ENCODE results near the gene FBN1. TPM values are rescaled to one million over a fixed set of nuclear protein-coding genes. Genes with fewer than 3 reads are reported as not detected.

The FBN1 gene
- total and polyA plus RNA-seq, 5 donors: 17.9 to 101 (median 63.1) TPM

DNA sequence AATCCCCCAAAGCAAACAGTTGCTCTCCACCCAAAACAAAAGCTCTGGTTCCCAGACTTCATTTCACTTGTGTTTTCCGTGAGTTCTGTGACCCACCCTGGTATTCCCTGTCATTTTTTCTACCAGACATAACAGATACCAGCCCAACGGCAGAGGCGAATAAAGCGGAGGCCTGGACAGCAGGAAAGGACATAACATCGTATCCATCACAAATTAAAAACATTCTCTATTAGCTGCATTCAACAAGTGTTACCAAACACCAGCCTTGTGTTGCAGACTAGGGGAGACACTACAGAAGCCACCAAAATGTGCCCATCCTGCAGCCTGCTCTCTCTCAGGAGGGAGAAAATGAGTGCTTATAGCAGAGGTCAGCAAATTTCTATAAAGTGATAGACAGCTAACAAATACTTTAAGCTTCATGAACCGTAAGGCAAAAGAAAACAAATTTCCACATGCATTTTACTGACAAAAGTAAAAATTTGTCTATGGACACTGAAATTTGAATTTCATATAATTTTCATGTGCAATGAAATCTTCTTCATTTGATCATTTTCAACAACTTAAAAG is 7.1 kb upstream of the FBN1 start:
- intact Hi-C loops (cut with DNase I): no loop called here
- no peak overlapping the region for H3K4me3 ChIP-seq (ENCODE audit: low read length)
- ATAC-seq (no peak), DNase-seq (no peak)
- H3K9me3 ChIP-seq (ENCODE audit: control insufficient read depth, low read length): no peaks in the 10 kb centered on the region
- H3K4me1 ChIP-seq (ENCODE audit: control insufficient read depth, insufficient read depth, low read length): peaks cover 4% of the 10 kb centered on the region
- no peaks in the 10 kb centered on the region for H3K27me3 ChIP-seq (ENCODE audit: control insufficient read depth, insufficient read depth)
- WGBS: 82% methylated on average over 6 of the region's 6 CpGs
- H3K27ac ChIP-seq (ENCODE audit: low read length): peak overlapping the region; percentile 48

DNA sequence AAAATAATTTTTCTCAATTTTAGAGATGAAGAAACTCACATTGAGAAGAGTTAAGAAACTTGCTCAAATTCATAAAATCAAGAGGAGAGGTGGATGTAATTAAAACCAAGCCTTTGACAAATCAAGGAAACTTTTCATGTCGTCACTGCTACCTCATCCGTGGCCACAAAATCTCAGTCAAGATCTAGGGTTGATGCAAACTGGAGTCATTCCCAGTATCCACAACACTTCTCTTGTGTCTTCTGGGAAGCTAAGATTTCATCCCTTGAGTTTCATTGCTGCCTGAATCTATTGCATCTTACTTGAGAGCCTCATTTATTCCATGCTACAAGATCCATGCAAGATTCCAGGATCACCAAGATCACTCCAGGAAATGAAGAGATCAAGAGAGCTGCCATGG is 5.4 kb upstream of the FBN1 start:
- ATAC-seq: no peak
- Histone ChIP-seq H3K4me1 (ENCODE audit: control insufficient read depth, insufficient read depth, low read length) (peaks cover 4% of the 10 kb centered on the region), H3K9me3 (ENCODE audit: control insufficient read depth, low read length) (no peaks in the 10 kb centered on the region), H3K4me3 (ENCODE audit: low read length) (no peak overlapping the region), H3K27me3 (ENCODE audit: control insufficient read depth, insufficient read depth) (no peaks in the 10 kb centered on the region), H3K27ac (ENCODE audit: low read length) (no peak overlapping the region)
- 89% methylated on average over 2 of the region's 2 CpGs for WGBS
- intact Hi-C loops (cut with DNase I): no loop called here
- no peak for DNase-seq

DNA sequence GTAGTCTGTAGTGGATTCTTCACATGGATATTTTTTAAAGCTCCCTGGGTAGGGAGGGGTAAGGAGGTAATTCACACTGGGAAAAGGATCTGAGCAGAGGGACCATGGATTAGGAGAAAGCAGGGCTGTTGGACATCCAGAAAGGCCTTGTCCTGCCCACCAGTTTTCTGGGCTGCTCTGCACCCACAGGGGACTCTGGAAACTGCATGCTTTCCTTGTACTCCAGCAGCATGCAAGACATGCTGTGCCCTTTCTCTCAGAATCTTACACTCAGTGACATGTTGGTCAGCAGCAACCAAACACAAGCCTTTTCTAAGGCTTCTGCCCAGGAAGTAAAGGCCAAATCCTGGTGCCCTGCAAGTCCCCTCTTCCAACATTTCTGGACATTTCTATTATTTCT is 2.5 kb upstream of the FBN1 start:
- DNase-seq (no peak), ATAC-seq (no peak)
- Histone ChIP-seq H3K4me1 (ENCODE audit: control insufficient read depth, insufficient read depth, low read length) (no peaks in the 10 kb centered on the region), H3K4me3 (ENCODE audit: low read length) (no peak overlapping the region), H3K27me3 (ENCODE audit: control insufficient read depth, insufficient read depth) (no peaks in the 10 kb centered on the region), H3K27ac (ENCODE audit: low read length) (no peak overlapping the region), H3K9me3 (ENCODE audit: control insufficient read depth, low read length) (no peaks in the 10 kb centered on the region)
- intact Hi-C loops (cut with DNase I): loop anchor here in 2 of 4 donors (10.0 kb wide), 4 partner anchors 113 to 293 kb away; no protein-coding TSS in a partner anchor

DNA sequence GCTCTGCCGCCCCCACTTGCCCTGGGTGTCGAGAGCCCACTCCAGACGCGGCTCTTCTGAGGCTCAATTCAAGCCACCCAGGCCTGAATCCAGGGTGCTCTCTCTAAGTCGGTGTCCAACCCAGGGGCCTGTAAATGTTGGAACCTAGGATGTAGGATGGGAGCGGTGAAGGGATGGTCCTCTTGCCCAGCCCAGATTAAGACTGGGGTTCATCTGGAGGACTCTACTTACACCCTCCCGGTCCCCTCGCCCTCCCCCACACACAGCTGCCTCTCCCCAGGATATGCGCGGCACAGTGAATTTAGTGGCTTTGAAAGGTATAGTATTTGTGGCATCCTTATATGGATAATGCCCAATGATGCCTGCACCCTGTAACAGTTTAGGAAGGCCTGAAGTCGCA is 822 bp upstream of the FBN1 start:
- peak in 1 of 3 donors; percentile 25 for DNase-seq
- 39% methylated on average over 11 of the region's 11 CpGs for WGBS
- intact Hi-C loops (cut with DNase I): loop anchor here in 2 of 4 donors (10.0 kb wide), 4 partner anchors 112 to 292 kb away; no protein-coding TSS in a partner anchor
- no peak for ATAC-seq
- H3K9me3 ChIP-seq (ENCODE audit: control insufficient read depth, low read length): no peaks in the 10 kb centered on the region
- no peaks in the 10 kb centered on the region for H3K4me1 ChIP-seq (ENCODE audit: control insufficient read depth, insufficient read depth, low read length)
- peak overlapping the region; percentile 58 for H3K4me3 ChIP-seq (ENCODE audit: low read length)
- peak overlapping the region; percentile 38 for H3K27ac ChIP-seq (ENCODE audit: low read length)
- H3K27me3 ChIP-seq (ENCODE audit: control insufficient read depth, insufficient read depth): no peaks in the 10 kb centered on the region

DNA sequence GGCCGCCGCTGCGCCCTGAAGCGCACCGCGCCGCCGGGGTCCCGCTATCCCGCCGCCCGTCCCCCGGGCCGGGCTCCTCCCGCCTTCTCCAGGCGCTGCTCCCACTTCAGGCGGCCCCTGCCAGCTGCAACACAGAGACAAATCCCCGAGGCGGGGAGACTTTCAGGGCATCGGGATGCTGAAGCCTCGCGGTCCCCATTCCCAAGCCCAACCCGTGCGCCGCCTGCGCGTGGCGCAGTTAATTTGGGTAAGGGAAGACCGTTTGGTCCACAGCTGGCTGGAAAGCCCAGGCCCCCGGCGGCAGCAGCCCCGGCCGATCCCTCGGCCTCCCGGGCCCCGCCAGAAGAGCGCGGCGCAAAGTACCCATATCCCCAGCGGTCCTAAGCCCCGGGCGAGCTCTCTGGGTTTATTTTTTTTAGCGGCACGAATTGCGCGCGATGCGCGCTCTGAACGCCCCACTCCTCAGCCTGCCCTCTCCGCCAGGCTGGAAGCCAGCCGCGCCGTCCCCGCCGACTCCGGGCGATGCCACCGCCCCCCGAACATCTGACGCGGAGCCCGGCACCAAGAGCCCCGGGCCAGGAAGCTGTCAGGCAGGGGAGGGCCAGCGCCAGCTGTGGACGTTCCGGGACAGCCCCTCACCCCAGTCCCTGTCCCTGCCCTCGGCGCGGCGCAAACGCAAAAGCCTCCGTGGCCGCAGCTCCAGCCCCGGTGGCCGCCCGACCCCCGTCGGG is 517 bp downstream of the FBN1 start:
- DNase-seq (peak; percentile 68 to 88 (median 85)), ATAC-seq (peak; percentile 74 to 83)
- intact Hi-C loops (cut with DNase I): loop anchor here in 3 of 4 donors (5.0 to 10.0 kb wide), 5 partner anchors 110 to 290 kb away; no protein-coding TSS in a partner anchor

DNA sequence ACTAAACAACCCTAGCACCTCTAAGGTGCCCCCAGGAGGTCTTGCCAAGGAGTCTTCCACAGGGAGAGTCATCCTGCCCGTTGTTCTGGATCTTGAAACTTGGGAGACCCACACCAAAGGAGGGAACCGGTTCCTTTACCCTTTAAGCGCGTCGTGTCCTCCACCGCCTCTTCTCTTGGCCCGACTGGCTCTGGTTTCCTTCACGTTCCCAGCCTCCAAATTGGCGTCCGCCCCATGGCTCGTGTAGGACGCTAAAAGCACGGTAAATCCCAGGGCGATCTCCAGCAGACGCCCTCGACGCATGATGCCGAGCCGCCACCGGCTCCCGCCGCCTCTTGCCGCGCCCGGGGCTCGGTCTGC is 1.1 kb downstream of the FBN1 start:
- ATAC-seq (no peak), DNase-seq (peak; percentile 56 to 88 (median 81))
- H3K4me3 ChIP-seq (ENCODE audit: low read length): peak overlapping the region; percentile 58
- under 1% methylated on average over 26 of the region's 26 CpGs for WGBS
- H3K9me3 ChIP-seq (ENCODE audit: control insufficient read depth, low read length): no peaks in the 10 kb centered on the region
- intact Hi-C loops (cut with DNase I): loop anchor here in 3 of 4 donors (5.0 to 10.0 kb wide), 5 partner anchors 110 to 290 kb away; no protein-coding TSS in a partner anchor
- H3K27ac ChIP-seq (ENCODE audit: low read length): peak overlapping the region; percentile 67
- H3K27me3 ChIP-seq (ENCODE audit: control insufficient read depth, insufficient read depth): no peaks in the 10 kb centered on the region
- H3K4me1 ChIP-seq (ENCODE audit: control insufficient read depth, insufficient read depth, low read length): no peaks in the 10 kb centered on the region

More for the DNA sequence above, 517 bp downstream of the FBN1 start:
- H3K27ac ChIP-seq (ENCODE audit: low read length): peak overlapping the region; percentile 67
- peak overlapping the region; percentile 58 for H3K4me3 ChIP-seq (ENCODE audit: low read length)
- H3K27me3 ChIP-seq (ENCODE audit: control insufficient read depth, insufficient read depth): no peaks in the 10 kb centered on the region
- H3K4me1 ChIP-seq (ENCODE audit: control insufficient read depth, insufficient read depth, low read length): no peaks in the 10 kb centered on the region
- under 1% methylated on average over 79 of the region's 79 CpGs for WGBS
- no peaks in the 10 kb centered on the region for H3K9me3 ChIP-seq (ENCODE audit: control insufficient read depth, low read length)

DNA sequence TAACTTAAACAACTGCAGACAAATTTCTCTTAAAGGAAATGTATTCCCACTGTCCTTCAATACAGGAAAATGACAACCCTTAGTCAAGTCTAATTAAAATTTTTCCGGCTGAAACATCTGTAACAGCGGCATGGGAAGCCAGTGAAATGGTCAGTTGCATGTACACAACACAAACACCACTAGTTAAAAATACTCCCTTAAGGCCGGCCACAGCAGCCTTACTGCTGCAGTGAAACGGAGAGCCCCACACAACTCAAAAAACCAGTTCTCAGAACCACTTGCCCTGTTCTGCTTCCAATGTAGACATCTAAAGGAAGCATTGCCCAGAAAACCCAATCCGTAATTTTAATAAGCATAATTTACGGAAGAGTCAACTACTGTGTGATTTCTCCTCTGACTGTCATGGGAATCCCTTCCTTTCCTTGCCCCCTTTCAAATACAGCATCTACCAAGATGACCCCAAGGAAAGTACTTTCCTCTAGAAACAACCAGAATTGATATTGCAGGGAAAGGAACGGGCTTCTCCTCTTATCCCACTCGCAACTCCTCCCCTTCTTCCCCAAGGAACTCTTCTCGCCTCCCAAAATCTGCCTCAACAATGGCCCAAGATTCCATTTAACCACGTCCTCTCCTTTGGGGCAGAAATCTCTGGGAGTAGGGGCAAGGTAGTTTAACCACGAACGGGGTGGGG is 1.6 kb downstream of the FBN1 start:
- peak overlapping the region; percentile 58 for H3K4me3 ChIP-seq (ENCODE audit: low read length)
- 25% methylated on average over 12 of the region's 12 CpGs for WGBS
- H3K27ac ChIP-seq (ENCODE audit: low read length): peak overlapping the region; percentile 67
- ATAC-seq (no peak), DNase-seq (no peak)
- H3K9me3 ChIP-seq (ENCODE audit: control insufficient read depth, low read length): no peaks in the 10 kb centered on the region
- H3K27me3 ChIP-seq (ENCODE audit: control insufficient read depth, insufficient read depth): no peaks in the 10 kb centered on the region
- H3K4me1 ChIP-seq (ENCODE audit: control insufficient read depth, insufficient read depth, low read length): no peaks in the 10 kb centered on the region
- intact Hi-C loops (cut with DNase I): loop anchor here in 3 of 4 donors (5.0 to 10.0 kb wide), 5 partner anchors 109 to 289 kb away; no protein-coding TSS in a partner anchor

DNA sequence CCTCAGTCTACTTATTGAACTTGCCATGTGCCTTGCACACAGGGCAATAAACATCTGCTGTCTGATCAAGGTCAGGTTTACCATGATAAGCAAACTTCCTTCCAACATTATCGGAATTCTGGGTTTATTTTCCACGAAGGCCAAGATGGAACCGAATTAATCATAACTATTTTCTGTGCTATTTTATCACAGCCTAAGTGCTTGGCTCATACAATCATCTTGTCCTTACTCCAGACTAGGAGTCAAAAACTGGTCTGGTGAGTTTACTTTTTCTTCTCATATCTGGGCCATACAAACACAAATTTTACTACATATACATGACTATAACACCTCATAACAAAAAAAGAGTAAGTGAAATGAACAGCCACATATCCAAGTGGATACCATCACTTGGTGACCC is 2.3 kb downstream of the FBN1 start:
- Histone ChIP-seq H3K4me1 (ENCODE audit: control insufficient read depth, insufficient read depth, low read length) (no peaks in the 10 kb centered on the region), H3K4me3 (ENCODE audit: low read length) (peak overlapping the region; percentile 58)

DNA sequence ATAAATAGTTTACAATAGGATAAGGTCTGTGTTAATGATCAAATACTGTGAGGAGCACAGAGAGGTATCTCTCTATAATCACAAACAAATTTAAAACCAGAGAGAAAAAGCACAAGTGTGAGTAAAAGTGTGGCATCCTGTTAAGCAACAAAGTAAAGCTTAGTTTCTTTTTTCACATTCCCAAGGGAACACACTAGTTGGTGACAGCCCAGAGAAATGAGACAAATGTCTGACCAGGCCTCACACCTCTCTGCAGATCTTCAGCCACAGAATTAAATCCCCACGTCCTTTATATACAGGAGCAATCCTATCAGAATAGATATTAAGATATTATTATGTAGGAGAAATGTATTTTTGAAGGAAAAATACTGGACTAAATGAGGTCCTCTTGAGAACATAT is 2.7 kb downstream of the FBN1 start:
- no peak overlapping the region for H3K27ac ChIP-seq (ENCODE audit: low read length)
- intact Hi-C loops (cut with DNase I): loop anchor here in 3 of 4 donors (5.0 to 10.0 kb wide), 5 partner anchors 108 to 288 kb away; no protein-coding TSS in a partner anchor
- no peaks in the 10 kb centered on the region for H3K9me3 ChIP-seq (ENCODE audit: control insufficient read depth, low read length)
- no peak for ATAC-seq
- DNase-seq: no peak
- peak overlapping the region; percentile 58 for H3K4me3 ChIP-seq (ENCODE audit: low read length)
- H3K27me3 ChIP-seq (ENCODE audit: control insufficient read depth, insufficient read depth): no peaks in the 10 kb centered on the region
- H3K4me1 ChIP-seq (ENCODE audit: control insufficient read depth, insufficient read depth, low read length): no peaks in the 10 kb centered on the region
- WGBS: 38% methylated on average over 1 of the region's 1 CpG

More for the DNA sequence above, 2.3 kb downstream of the FBN1 start:
- ATAC-seq (no peak), DNase-seq (no peak)
- Histone ChIP-seq H3K9me3 (ENCODE audit: control insufficient read depth, low read length) (no peaks in the 10 kb centered on the region), H3K27me3 (ENCODE audit: control insufficient read depth, insufficient read depth) (no peaks in the 10 kb centered on the region), H3K27ac (ENCODE audit: low read length) (no peak overlapping the region)
- 32% methylated on average over 3 of the region's 3 CpGs for WGBS
- intact Hi-C loops (cut with DNase I): loop anchor here in 3 of 4 donors (5.0 to 10.0 kb wide), 5 partner anchors 108 to 288 kb away; no protein-coding TSS in a partner anchor

DNA sequence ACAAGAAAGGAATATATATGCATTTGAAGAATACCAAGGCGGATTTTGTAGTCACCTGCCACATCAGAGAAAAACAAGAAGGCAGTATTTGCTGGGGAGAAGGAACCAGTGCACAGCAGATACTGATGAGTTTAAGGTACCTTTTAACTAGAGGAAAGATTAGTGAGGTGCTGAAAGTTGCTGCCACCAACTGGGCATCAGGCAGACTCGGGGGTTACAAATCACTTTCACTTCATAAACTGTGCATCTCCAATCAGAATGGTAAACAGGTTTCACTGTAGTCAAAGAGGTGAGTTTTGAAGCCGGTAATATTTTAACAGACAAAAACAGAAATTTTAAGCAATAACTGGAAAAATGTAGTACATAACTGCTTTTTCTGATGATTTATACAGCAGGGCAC is 4.1 kb downstream of the FBN1 start:
- Histone ChIP-seq H3K9me3 (ENCODE audit: control insufficient read depth, low read length) (no peaks in the 10 kb centered on the region), H3K27ac (ENCODE audit: low read length) (no peak overlapping the region), H3K27me3 (ENCODE audit: control insufficient read depth, insufficient read depth) (no peaks in the 10 kb centered on the region), H3K4me1 (ENCODE audit: control insufficient read depth, insufficient read depth, low read length) (peaks cover 4% of the 10 kb centered on the region), H3K4me3 (ENCODE audit: low read length) (peak overlapping the region; percentile 11)
- ATAC-seq: no peak
- intact Hi-C loops (cut with DNase I): loop anchor here in 3 of 4 donors (5.0 to 10.0 kb wide), 5 partner anchors 107 to 287 kb away; no protein-coding TSS in a partner anchor
- peak in 1 of 3 donors; percentile 30 for DNase-seq
- 47% methylated on average over 3 of the region's 3 CpGs for WGBS

DNA sequence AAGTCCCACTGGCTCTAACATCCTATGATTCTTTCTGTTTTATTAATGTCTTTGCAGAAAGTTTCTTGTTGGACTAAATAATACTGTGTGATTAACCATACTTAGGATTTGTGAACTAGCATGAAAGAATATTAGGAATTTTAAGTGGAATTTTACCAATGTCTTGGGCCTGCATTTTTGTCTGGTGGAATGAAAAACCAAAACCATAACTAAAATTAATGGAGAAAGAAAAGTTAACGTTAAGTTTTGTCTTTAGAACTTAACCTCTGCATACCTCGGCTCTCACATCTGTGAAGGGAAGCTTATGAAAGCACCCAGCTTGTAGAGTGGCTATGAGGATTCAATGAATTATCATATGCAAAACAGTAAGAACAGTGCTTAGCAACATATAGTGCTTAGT is 6.5 kb downstream of the FBN1 start:
- Histone ChIP-seq H3K27ac (ENCODE audit: low read length) (no peak overlapping the region), H3K4me1 (ENCODE audit: control insufficient read depth, insufficient read depth, low read length) (peaks cover 4% of the 10 kb centered on the region), H3K27me3 (ENCODE audit: control insufficient read depth, insufficient read depth) (no peaks in the 10 kb centered on the region), H3K9me3 (ENCODE audit: control insufficient read depth, low read length) (no peaks in the 10 kb centered on the region), H3K4me3 (ENCODE audit: low read length) (no peak overlapping the region)
- no peak for ATAC-seq
- 72% methylated on average over 2 of the region's 2 CpGs for WGBS
- no peak for DNase-seq
- intact Hi-C loops (cut with DNase I): no loop called here
